PC-9 (cell line): ENCODE results near the gene SPPL2C. TPM values are rescaled to one million over a fixed set of nuclear protein-coding genes. Genes with fewer than 3 reads are reported as not detected.

Experiments used
- BruUV-seq: library from RNA; stranded (reverse); fragments of 400-500 nt; replicated peaks from 2 replicates; lab custom pipeline; 2021; lab: Mats Ljungman, UMichigan
- CTCF ChIA-PET: fragments of 300-600 bp; sonication (Branson Sonifier 250); formaldehyde crosslinking; loops from one replicate; lab custom pipeline; 2022; ENCODE audit warnings: antibody characterized with exemption; lab: Charles Lee
- POLR2A ChIA-PET: fragments of 300-600 bp; sonication (Branson Sonifier 250); formaldehyde crosslinking; loops from one replicate; lab custom pipeline; 2022; ENCODE audit warnings: antibody characterized with exemption; ENCODE audit not compliant: unreplicated experiment; lab: Charles Lee
- DNase-seq, 2 experiments: peaks; one replicate each; pipeline versions ENCODE4 v3.0.0 to v3.0.0-alpha.2; 2015 to 2022; ENCODE audit warnings: mixed read lengths in 1 of 2
- H2AFZ ChIP-seq: fragments of 200-600 bp; sonication (generic); 2 replicates; pipeline ENCODE4 v1.8.1; 2017; ENCODE audit warnings: antibody characterized with exemption
- H3F3A ChIP-seq: fragments of 200-600 bp; sonication (generic); 2 replicates; pipeline ENCODE4 v1.8.1; 2017; ENCODE audit warnings: antibody characterized with exemption, mild to moderate bottlenecking, low read depth; ENCODE audit not compliant: insufficient read depth
- H3K27ac ChIP-seq: fragments of 200-600 bp; sonication (generic); 2 replicates; pipeline ENCODE4 v1.6.1; 2016; ENCODE audit warnings: mixed run types
- H3K27me3 ChIP-seq: fragments of 200-600 bp; sonication (generic); 2 replicates; pipeline ENCODE4 v1.6.1; 2016; ENCODE audit warnings: low read depth, mixed run types; ENCODE audit not compliant: insufficient read depth
- H3K36me3 ChIP-seq: fragments of 200-600 bp; sonication (generic); 2 replicates; pipeline ENCODE4 v1.6.1; 2016; ENCODE audit warnings: low read depth, mixed run types
- H3K4me1 ChIP-seq: fragments of 200-600 bp; sonication (generic); replicated peaks from 2 replicates; pipeline ENCODE4 v1.6.1; 2016; ENCODE audit warnings: mixed run types; ENCODE audit not compliant: insufficient read depth
- H3K4me2 ChIP-seq: fragments of 200-600 bp; sonication (generic); 2 replicates; pipeline ENCODE4 v1.6.1; 2017; ENCODE audit warnings: mixed run types
- H3K4me3 ChIP-seq: fragments of 200-600 bp; sonication (generic); 2 replicates; pipeline ENCODE4 v1.6.1; 2016; ENCODE audit warnings: mixed run types
- H3K79me2 ChIP-seq: fragments of 200-600 bp; sonication (generic); 2 replicates; pipeline ENCODE4 v1.6.1; 2017; ENCODE audit warnings: low read depth, mixed run types
- H3K9me2 ChIP-seq: fragments of 200-600 bp; sonication (generic); 2 replicates; pipeline ENCODE4 v1.8.1; 2017; ENCODE audit warnings: mild to moderate bottlenecking; ENCODE audit not compliant: insufficient read depth
- H3K9me3 ChIP-seq: fragments of 200-600 bp; sonication (generic); 2 replicates; pipeline ENCODE4 v1.8.1; 2016; ENCODE audit warnings: low read depth; ENCODE audit not compliant: insufficient read depth
- H4K20me1 ChIP-seq: fragments of 200-600 bp; sonication (generic); 2 replicates; pipeline ENCODE4 v1.8.1; 2017; ENCODE audit not compliant: insufficient read depth
- EZH2 ChIP-seq: fragments of 200-600 bp; sonication (generic); IDR thresholded peaks from 2 replicates; pipeline ENCODE4 v1.8.0; 2017; ENCODE audit warnings: antibody characterized with exemption, low read depth
- intact Hi-C: fragments of 100-400 bp; cut with micrococcal nuclease; formaldehyde crosslinking; loops from one replicate; pipeline ENCODE4 v1.10.0; 2022; ENCODE audit not compliant: unreplicated experiment
- total RNA-seq: library from RNA; stranded (reverse); gene quantifications from 2 replicates; pipeline ENCODE4 v1.2.3, GENCODE V29; 2021
- TF ChIP-seq, protein P1 (sequence below): fragments of 200-600 bp; sonication (generic); conservative IDR thresholded peaks from 2 replicates; pipeline ENCODE4 v1.6.1; 2017; ENCODE audit warnings: mixed run types, antibody characterized with exemption, mild to moderate bottlenecking, moderate library complexity

Gene SPPL2C
- total RNA-seq, 1 experiment from 2014 or later, result not detected

DNA sequence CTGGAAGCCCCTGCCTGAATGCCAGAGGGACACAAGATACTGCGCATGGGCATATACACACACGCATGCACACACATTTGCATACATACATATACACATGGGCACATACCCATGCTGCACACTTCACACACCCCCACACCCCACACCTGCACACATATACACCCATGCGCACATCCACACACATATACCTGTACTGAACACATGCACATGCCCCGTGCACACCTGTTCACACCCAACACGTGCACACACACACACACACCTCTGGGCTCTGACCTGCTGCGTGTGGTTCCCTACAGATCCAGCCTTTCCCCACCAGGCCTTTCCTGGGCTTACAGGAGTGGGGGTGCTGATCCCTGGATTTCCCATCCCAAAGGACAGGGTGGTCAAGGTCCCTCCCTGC lies 6.3 kb downstream of the SPPL2C start:
- H3K36me3 ChIP-seq, result no peaks in the 10 kb centered on the region
- peaks cover 84% of the 10 kb centered on the region for H3K27me3 ChIP-seq
- no peak overlapping the region for H3K4me3 ChIP-seq
- H3K9me3 ChIP-seq, result no peaks in the 10 kb centered on the region
- POLR2A ChIA-PET, result no interaction called here
- H3K27ac ChIP-seq, result no peak overlapping the region
- intact Hi-C loops, result no loop called here
- no peaks in the 10 kb centered on the region for H3K79me2 ChIP-seq
- no peak overlapping the region for H2AFZ ChIP-seq
- CTCF ChIA-PET, result interaction anchor here (0.6 kb wide), 1 partner anchor 635 kb away, joined by 4 read pairs; no protein-coding TSS in a partner anchor
- H4K20me1 ChIP-seq, result no peaks in the 10 kb centered on the region
- H3K9me2 ChIP-seq, result no peaks in the 10 kb centered on the region
- H3K4me1 ChIP-seq, result no peaks in the 10 kb centered on the region
- no peak overlapping the region for H3K4me2 ChIP-seq
- TF ChIP-seq, protein P1, sequence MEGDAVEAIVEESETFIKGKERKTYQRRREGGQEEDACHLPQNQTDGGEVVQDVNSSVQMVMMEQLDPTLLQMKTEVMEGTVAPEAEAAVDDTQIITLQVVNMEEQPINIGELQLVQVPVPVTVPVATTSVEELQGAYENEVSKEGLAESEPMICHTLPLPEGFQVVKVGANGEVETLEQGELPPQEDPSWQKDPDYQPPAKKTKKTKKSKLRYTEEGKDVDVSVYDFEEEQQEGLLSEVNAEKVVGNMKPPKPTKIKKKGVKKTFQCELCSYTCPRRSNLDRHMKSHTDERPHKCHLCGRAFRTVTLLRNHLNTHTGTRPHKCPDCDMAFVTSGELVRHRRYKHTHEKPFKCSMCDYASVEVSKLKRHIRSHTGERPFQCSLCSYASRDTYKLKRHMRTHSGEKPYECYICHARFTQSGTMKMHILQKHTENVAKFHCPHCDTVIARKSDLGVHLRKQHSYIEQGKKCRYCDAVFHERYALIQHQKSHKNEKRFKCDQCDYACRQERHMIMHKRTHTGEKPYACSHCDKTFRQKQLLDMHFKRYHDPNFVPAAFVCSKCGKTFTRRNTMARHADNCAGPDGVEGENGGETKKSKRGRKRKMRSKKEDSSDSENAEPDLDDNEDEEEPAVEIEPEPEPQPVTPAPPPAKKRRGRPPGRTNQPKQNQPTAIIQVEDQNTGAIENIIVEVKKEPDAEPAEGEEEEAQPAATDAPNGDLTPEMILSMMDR, result no peak
- no peak for TF ChIP-seq EZH2
- no peaks in the 10 kb centered on the region for H3F3A ChIP-seq
- no TSS peak for BruUV-seq
- no peak for DNase-seq

- Histone ChIP-seq H3F3A (no peaks in the 10 kb centered on the region), H3K27ac (no peak overlapping the region), H3K27me3 (peaks cover 84% of the 10 kb centered on the region), H3K9me2 (no peaks in the 10 kb centered on the region), H3K79me2 (no peaks in the 10 kb centered on the region), H3K36me3 (no peaks in the 10 kb centered on the region), H3K4me2 (no peak overlapping the region), H3K4me1 (no peaks in the 10 kb centered on the region), H4K20me1 (no peaks in the 10 kb centered on the region), H2AFZ (no peak overlapping the region), H3K9me3 (no peaks in the 10 kb centered on the region), H3K4me3 (no peak overlapping the region)
- TF ChIP-seq EZH2, result no peak
- TF ChIP-seq, protein P1, result no peak
- DNase-seq, result no peak
- ChIA-PET CTCF (interaction anchor here (0.6 kb wide), 1 partner anchor 636 kb away, joined by 4 read pairs; no protein-coding TSS in a partner anchor), POLR2A (no interaction called here)
- intact Hi-C loops, result no loop called here
- no TSS peak for BruUV-seq
Measured at GRCh38 chr17:45851464-45851863, 6.8 kb downstream of the SPPL2C start.

DNA sequence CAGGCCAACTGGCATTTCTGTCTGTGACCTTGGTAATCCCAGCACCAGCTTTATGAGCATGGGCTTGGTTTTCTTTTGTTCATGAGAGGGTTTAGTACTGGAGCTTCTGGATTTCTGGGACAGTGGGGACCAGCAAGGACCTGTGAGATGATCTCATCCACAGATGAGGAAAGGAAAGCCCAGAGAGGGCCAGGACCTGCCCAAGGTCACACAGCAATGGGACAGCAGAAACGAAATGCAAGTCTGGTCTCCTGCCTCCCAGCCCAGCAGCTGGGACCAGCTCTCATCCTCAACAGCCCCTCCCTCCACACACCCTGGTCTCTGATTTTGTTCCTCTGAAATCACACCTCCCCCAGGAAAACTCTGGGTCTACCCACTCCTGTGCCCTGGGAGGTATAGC lies 7.2 kb downstream of the SPPL2C start:
- Histone ChIP-seq H3K27ac (no peak overlapping the region), H4K20me1 (no peaks in the 10 kb centered on the region), H2AFZ (no peak overlapping the region), H3K4me1 (no peaks in the 10 kb centered on the region), H3K4me2 (no peak overlapping the region), H3K79me2 (no peaks in the 10 kb centered on the region), H3K27me3 (peaks cover 81% of the 10 kb centered on the region), H3K9me3 (no peaks in the 10 kb centered on the region), H3K36me3 (no peaks in the 10 kb centered on the region), H3K9me2 (no peaks in the 10 kb centered on the region), H3K4me3 (no peak overlapping the region), H3F3A (no peaks in the 10 kb centered on the region)
- POLR2A ChIA-PET, result interaction anchor here (0.6 kb wide), 1 partner anchor 559 kb away, joined by 7 read pairs; no protein-coding TSS in a partner anchor
- CTCF ChIA-PET, result interaction anchor here (0.6 to 1.2 kb wide), 3 partner anchors 18 to 212 kb away, joined by 3 to 4 read pairs (median 3); no protein-coding TSS in a partner anchor
- TF ChIP-seq, protein P1, result no peak
- no peak for TF ChIP-seq EZH2
- no peak for DNase-seq
- no TSS peak for BruUV-seq
- intact Hi-C loops, result loop anchor here (1.0 to 2.0 kb wide), 2 partner anchors 211 to 633 kb away; no protein-coding TSS in a partner anchor
